Measurements from ENCODE around the gene ARHGAP21. TPM values are rescaled to one million over a fixed set of nuclear protein-coding genes. Genes with fewer than 3 reads are reported as not detected.

ARHGAP21 gene
- total RNA-seq, 2 donors from 2014 or later = 38.9 to 44.2 TPM

DNA sequence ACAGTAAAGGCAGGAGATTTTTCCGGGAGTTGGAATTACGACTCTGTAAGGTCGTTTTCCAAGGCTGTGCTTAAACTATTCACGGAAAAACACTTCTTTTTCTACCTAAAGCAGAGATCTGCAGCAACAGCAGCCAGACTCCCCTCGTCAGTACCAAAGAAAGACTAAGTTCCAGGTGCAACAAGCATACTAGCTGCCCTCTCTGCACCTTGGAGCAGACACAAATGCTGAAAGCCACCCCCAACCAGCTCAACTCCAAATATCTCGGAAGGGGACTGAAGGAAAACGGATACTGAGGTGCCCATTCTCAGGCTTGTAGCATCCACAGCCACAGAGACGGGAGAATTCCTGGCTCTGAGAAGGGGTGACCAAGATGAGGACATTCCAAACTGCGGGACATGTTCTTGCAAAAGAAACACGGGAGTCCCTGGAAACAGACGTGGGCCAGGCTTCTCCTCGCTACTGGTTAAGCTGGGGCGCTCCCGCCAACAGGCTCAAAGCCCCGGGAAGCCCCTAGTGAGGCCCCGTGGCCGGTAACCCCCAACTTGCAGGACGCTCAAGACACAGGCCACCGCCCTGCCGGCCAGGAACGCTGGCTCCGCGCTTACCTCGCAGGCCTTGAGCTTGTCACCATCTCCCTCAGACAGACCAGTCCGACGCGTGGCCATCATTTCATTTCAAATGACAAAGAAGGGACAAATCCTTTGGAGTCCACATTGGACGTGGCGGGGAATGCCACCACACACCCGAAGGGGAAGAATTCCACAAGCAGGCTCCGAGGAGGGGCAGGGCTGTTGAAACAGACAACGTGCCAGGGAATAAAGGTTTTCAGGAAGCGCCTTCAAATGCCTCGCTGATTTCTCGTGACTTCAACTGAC is 2.2 kb downstream of the ARHGAP21 start:
- no peaks in the 10 kb centered on the region for H3K27me3 ChIP-seq
- WGBS, 2 donors = 6% methylated on average over 30 to 35 of the region's 35 CpGs
- H3K9me3 ChIP-seq = no peaks in the 10 kb centered on the region
- peak; percentile 11 to 52 (median 28) for DNase-seq
- TF ChIP-seq CTCF (IDR thresholded peaks at IDR 0.05) (no peak), POLR2A (IDR thresholded peaks at IDR 0.05) (no peak)
- no peak for ATAC-seq
- peak overlapping the region; percentile 34 to 97 (median 96) for H3K27ac ChIP-seq
- no peaks in the 10 kb centered on the region for H3K36me3 ChIP-seq (replicated peaks in 1 of 2; ENCODE audit: insufficient read depth in 1 of 2, low read depth in 2 of 2)
- H3K4me1 ChIP-seq = peaks cover 48% of the 10 kb centered on the region
- intact Hi-C loops (cut with DNase I) = no loop called here
- H3K4me3 ChIP-seq = no peak overlapping the region

- intact Hi-C loops (cut with DNase I) = no loop called here
Measured at GRCh38 chr10:24720096-24720495, 3.6 kb downstream of the ARHGAP21 start.

GRCh38 chr10:24718031-24718855 is 5.4 kb downstream of the ARHGAP21 start:
- Histone ChIP-seq H3K4me3 (no peak overlapping the region), H3K27ac (no peak overlapping the region), H3K9me3 (no peaks in the 10 kb centered on the region), H3K4me1 (peaks cover 62% of the 10 kb centered on the region), H3K36me3 (replicated peaks in 1 of 2; ENCODE audit: insufficient read depth in 1 of 2, low read depth in 2 of 2) (no peaks in the 10 kb centered on the region), H3K27me3 (no peaks in the 10 kb centered on the region)
- DNase-seq = no peak
- WGBS, 2 donors = 85 to 89% methylated on average over 10 of the region's 10 CpGs
- TF ChIP-seq POLR2A (IDR thresholded peaks at IDR 0.05) (no peak), CTCF (IDR thresholded peaks at IDR 0.05) (no peak)
- intact Hi-C loops (cut with DNase I) = no loop called here
- ATAC-seq = no peak

More at GRCh38 chr10:24720096-24720495, 3.6 kb downstream of the ARHGAP21 start:
- no peak for TF ChIP-seq POLR2A (IDR thresholded peaks at IDR 0.05)
- ATAC-seq (no peak), DNase-seq (no peak)
- Histone ChIP-seq H3K9me3 (no peaks in the 10 kb centered on the region), H3K36me3 (replicated peaks in 1 of 2; ENCODE audit: insufficient read depth in 1 of 2, low read depth in 2 of 2) (no peaks in the 10 kb centered on the region), H3K4me3 (no peak overlapping the region), H3K27me3 (no peaks in the 10 kb centered on the region), H3K4me1 (peaks cover 53% of the 10 kb centered on the region), H3K27ac (peak overlapping the region; percentile 33 to 97 (median 66))
- 7 to 9% methylated on average over 2 of the region's 2 CpGs for WGBS, 2 donors

DNA sequence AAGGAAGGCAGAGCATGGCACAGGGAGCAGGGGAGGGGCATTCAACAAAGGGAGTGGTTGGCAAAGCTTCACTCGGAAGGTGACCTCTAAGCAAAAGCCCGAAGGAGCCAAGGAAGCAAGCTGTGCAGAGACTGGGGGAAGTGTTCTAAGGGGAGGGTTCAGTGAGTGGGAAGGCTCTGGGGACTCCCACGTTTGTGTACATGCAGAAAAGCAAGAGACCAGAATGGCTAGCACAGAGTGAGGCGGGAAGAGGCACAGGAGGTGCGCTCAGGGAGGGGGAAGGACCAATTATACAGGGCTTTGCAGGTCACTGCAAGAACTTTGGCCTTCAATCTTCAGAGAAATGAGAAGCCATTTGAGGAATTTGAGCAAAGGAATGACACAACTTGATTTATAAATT is 7.4 kb downstream of the ARHGAP21 start:
- 39 to 49% methylated on average over 5 of the region's 5 CpGs for WGBS, 2 donors
- Histone ChIP-seq H3K4me1 (peaks cover 77% of the 10 kb centered on the region), H3K27ac (no peak overlapping the region), H3K4me3 (no peak overlapping the region), H3K27me3 (no peaks in the 10 kb centered on the region), H3K36me3 (replicated peaks in 1 of 2; ENCODE audit: insufficient read depth in 1 of 2, low read depth in 2 of 2) (no peaks in the 10 kb centered on the region), H3K9me3 (no peaks in the 10 kb centered on the region)
- intact Hi-C loops (cut with DNase I) = no loop called here
- ATAC-seq (peak; percentile 20), DNase-seq (peak; percentile 27 to 44 (median 34))
- no peak for TF ChIP-seq CTCF (IDR thresholded peaks at IDR 0.05)
- no peak for TF ChIP-seq POLR2A (IDR thresholded peaks at IDR 0.05)

- Histone ChIP-seq H3K4me3 (no peak overlapping the region), H3K9me3 (no peaks in the 10 kb centered on the region), H3K27me3 (no peaks in the 10 kb centered on the region), H3K4me1 (peaks cover 78% of the 10 kb centered on the region), H3K27ac (no peak overlapping the region), H3K36me3 (replicated peaks in 1 of 2; ENCODE audit: insufficient read depth in 1 of 2, low read depth in 2 of 2) (no peaks in the 10 kb centered on the region)
- intact Hi-C loops (cut with DNase I) = no loop called here
- DNase-seq = no peak
- no peak for ATAC-seq
- TF ChIP-seq CTCF (IDR thresholded peaks at IDR 0.05) (no peak), POLR2A (IDR thresholded peaks at IDR 0.05) (no peak)
- WGBS, 2 donors = 51 to 56% methylated on average over 5 of the region's 5 CpGs
Measured at GRCh38 chr10:24715246-24715769, 8.4 kb downstream of the ARHGAP21 start.
